Psoas muscle (tissue), 8 donors: ENCODE data around the gene AHNAK. TPM values are rescaled to one million over a fixed set of nuclear protein-coding genes. Genes with fewer than 3 reads are reported as not detected.

Experiments used
- ATAC-seq, 4 donors: fragments of 200-7000 bp; cut with Tn5 transposase; one replicate each; pipeline ENCODE4 v1.9.1; 2020; ENCODE audit warnings: moderate library complexity in 3 of 4, mild to moderate bottlenecking in 2 of 4
- DNase-seq, 2 donors: peaks; one replicate each; pipeline ENCODE4 v3.0.0-alpha.2; 2020
- H3K27ac ChIP-seq: fragments of 200-600 bp; one replicate; pipeline ENCODE4 v1.8.0; 2022
- H3K27me3 ChIP-seq, 3 donors: fragments of 200-600 bp in 1 of 3; one replicate each; pipeline versions ENCODE4 v1.6.1 to v1.8.0; 2013 to 2022; ENCODE audit warnings: low read length in 2 of 3, mild to moderate bottlenecking in 2 of 3, moderate library complexity in 1 of 3; ENCODE audit not compliant: insufficient read depth in 3 of 3
- H3K36me3 ChIP-seq, 2 donors: fragments of 200-600 bp in 1 of 2; one replicate each; pipeline versions ENCODE4 v1.6.1 to v1.8.0; 2013 to 2022; ENCODE audit warnings: low read depth in 1 of 2, mild to moderate bottlenecking in 1 of 2, moderate library complexity in 1 of 2; ENCODE audit not compliant: insufficient read depth in 1 of 2
- H3K4me1 ChIP-seq: fragments of 200-600 bp; one replicate; pipeline ENCODE4 v1.8.0; 2022
- H3K4me3 ChIP-seq: fragments of 200-600 bp; one replicate; pipeline ENCODE4 v1.8.0; 2022; ENCODE audit warnings: mild to moderate bottlenecking
- H3K9me3 ChIP-seq: fragments of 200-600 bp; one replicate; pipeline ENCODE4 v1.8.0; 2022
- WGBS, 3 donors: extraction: QIAGEN DNeasy Blood & Tissue Kit; methylation state at CpG; one replicate each; pipeline versions ENCODE4 v1.1.6 to v1.1.7; 2013; 5-methylcytosine and 5-hydroxymethylcytosine counted together
- intact Hi-C, 2 donors: fragments of 100-400 bp; cut with DNase I; formaldehyde crosslinking; loops; one replicate each; pipeline versions ENCODE4 v1.11.0 to v1.14.2; 2022
- polyA plus RNA-seq, 3 donors: library from polyadenylated mRNA; stranded (reverse); fragments of 200-250 nt; gene quantifications; one replicate each; pipeline ENCODE4 v1.2.3, GENCODE V29; 2013
- total RNA-seq, 4 donors: library from RNA; stranded (reverse); fragmentation: NEBNext Ultra II Directional in 2 of 4; extraction: Animal tissue kit (Norgen Biotek cat#: 25700) in 2 of 4; gene quantifications; one replicate each; pipeline versions ENCODE4 v1.2.1 to v1.2.4, GENCODE V29; 2021 to 2023
- TF ChIP-seq, protein P1 (sequence below): fragments of 200-600 bp; IDR thresholded peaks from one replicate; pipeline ENCODE4 v1.8.0; 2022; ENCODE audit warnings: antibody characterized with exemption
- donor health status: healthy with polysubstance abuse.
- donor health status: DM: no; HTN: no; CAD: no; lungs with moderate emphysema.
- donor health status: Bipolar disorder and iron deficiency.
- donor health status: healthy.
- donor health status: DM: yes; HTN: yes; CAD: no.
- donor health status: DM: no; HTN: no; CAD: no.
- donor health status: DM: no; HTN: no; CAD: no.
- donor health status: DM: yes; HTN: yes; CAD: no.

The AHNAK gene
- total and polyA plus RNA-seq, 7 donors, result 93.5 to 679 (median 376) TPM

DNA sequence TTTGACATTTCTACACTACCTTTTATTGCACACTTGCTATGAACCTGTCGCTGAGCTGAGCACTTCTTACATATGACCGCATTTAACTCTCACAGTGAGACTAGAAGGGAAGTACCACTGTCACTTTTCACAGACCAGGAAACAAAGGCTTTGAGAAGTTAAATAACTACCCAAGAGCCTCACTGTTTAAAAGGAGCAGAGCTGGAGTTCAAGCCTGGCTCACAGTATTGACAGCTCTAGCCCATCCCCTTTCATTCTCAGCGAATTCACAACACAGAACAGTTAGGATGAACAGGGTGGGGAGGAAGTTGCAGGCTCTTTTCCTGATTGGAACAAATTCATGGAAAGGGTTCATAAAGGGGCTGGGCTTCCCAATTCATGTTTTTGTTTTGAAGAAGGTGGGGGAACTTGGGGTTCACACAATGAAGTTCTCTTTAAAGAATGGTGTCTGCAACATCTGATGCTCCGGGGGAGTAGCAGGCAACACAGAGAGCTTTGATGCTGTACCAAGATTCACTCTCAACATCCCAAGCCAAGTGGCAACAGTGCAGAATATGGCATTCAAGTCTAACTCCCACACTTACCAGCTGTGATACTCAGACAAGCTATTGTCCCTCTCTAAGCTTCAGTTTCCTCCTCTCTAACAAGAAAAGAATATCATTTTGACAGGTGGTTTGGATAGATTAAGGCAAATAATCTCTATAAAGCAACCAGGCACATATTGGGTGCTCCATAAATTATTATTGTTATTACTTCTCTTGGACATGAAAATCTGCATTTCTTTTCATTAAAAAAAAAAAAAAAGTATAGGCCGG, 110.6 kb downstream of the AHNAK start:
- intact Hi-C loops, result no loop called here
- no peaks in the 10 kb centered on the region for H3K4me1 ChIP-seq
- ATAC-seq (no peak), DNase-seq (no peak)
- H3K36me3 ChIP-seq, result no peaks in the 10 kb centered on the region
- H3K27ac ChIP-seq, result no peak overlapping the region
- no peaks in the 10 kb centered on the region for H3K27me3 ChIP-seq
- TF ChIP-seq, protein P1, sequence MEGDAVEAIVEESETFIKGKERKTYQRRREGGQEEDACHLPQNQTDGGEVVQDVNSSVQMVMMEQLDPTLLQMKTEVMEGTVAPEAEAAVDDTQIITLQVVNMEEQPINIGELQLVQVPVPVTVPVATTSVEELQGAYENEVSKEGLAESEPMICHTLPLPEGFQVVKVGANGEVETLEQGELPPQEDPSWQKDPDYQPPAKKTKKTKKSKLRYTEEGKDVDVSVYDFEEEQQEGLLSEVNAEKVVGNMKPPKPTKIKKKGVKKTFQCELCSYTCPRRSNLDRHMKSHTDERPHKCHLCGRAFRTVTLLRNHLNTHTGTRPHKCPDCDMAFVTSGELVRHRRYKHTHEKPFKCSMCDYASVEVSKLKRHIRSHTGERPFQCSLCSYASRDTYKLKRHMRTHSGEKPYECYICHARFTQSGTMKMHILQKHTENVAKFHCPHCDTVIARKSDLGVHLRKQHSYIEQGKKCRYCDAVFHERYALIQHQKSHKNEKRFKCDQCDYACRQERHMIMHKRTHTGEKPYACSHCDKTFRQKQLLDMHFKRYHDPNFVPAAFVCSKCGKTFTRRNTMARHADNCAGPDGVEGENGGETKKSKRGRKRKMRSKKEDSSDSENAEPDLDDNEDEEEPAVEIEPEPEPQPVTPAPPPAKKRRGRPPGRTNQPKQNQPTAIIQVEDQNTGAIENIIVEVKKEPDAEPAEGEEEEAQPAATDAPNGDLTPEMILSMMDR, result no peak
- no peaks in the 10 kb centered on the region for H3K9me3 ChIP-seq
- H3K4me3 ChIP-seq, result no peak overlapping the region
- WGBS, 3 donors, result 34 to 48% (median 40%) methylated on average over 5 of the region's 5 CpGs

DNA sequence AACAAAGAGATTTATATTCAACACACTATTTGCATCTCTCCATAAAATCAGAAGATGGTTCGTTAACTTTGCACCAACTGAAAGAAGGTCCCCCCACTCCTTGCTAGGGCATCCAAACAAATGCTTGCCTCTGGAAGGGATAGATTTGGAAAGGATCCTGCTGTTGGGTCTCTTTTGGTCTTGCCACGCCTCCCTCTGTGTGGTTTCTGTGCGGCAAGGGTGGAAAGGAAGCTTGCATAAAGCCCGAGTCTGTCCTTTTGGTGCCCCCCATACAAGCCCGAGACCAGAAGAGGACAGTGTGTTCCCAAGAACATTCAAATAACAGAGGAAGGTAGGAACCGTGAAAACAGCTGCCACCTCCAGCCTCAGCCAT, 112.7 kb downstream of the AHNAK start:
- TF ChIP-seq, protein P1, result no peak
- DNase-seq (no peak), ATAC-seq (peak in 1 of 4 donors; percentile 51)
- no peak overlapping the region for H3K27ac ChIP-seq
- no peaks in the 10 kb centered on the region for H3K4me1 ChIP-seq
- H3K4me3 ChIP-seq, result no peak overlapping the region
- 42 to 50% (median 47%) methylated on average over 6 of the region's 6 CpGs for WGBS, 3 donors
- no peaks in the 10 kb centered on the region for H3K36me3 ChIP-seq
- intact Hi-C loops, result loop anchor here in 1 of 2 donors (5.0 kb wide), 1 partner anchor 62 kb away; no protein-coding TSS in a partner anchor
- H3K9me3 ChIP-seq, result no peaks in the 10 kb centered on the region
- H3K27me3 ChIP-seq, result no peaks in the 10 kb centered on the region

DNA sequence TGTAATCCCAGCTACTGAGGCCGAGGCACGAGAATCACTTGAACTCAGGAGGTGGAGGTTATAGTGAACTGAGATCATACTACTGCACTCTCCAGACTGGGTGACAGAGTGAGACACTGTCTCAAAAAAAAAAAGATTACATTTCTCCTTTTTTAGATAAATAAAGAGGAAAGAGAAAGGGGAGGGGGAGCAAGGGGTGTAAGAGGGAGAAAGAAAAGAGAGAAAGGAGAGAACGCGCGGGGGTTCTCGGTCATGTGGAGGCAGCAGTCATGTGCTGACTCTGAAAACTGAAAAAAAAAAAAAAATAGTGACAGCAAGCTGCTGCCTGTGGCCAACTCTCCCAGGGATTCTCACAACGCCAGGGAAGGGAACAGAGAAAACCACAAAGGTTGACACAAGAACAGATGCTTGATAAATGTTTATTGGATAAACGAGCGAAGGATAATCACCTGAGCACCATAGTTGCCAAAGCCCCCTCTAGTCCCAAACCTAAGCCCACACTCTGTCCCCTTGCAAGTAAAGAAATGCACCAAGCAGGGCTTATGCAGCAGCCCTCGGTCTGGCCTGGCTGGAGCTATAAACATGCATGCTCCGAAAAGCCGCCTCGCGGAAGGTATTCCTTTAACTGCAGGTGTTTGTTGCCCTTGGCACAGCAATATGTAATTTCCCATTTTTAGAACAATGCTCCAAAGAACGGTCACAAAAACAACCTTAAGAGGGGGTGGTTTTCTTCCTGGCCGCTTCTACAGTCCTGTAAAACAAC, 113.3 kb downstream of the AHNAK start:
- ATAC-seq (no peak), DNase-seq (no peak)
- Histone ChIP-seq H3K27me3 (no peaks in the 10 kb centered on the region), H3K27ac (no peak overlapping the region), H3K4me1 (no peaks in the 10 kb centered on the region), H3K36me3 (no peaks in the 10 kb centered on the region), H3K9me3 (no peaks in the 10 kb centered on the region), H3K4me3 (no peak overlapping the region)
- intact Hi-C loops, result loop anchor here in 1 of 2 donors (5.0 kb wide), 1 partner anchor 61 kb away; no protein-coding TSS in a partner anchor
- 53 to 64% (median 58%) methylated on average over 16 of the region's 16 CpGs for WGBS, 3 donors
- TF ChIP-seq, protein P1, result no peak

DNA sequence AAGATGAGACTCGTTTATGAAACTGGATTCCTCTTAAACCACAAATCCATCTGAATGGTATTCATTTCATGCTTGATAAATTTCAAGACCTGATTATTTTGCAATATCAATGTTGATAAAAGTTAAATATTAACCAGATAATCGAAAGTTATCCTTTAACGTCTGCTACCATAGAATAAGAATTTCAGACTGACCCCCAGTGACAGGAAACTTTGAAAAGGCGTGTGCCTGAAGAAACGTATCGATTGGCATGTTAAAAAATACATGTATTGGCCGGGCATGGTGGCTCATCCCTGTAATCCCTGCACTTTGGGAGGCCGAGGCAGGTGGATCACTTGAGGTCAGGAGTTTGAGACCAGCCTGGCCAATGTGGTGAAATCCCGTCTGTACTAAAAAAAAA, 113.9 kb downstream of the AHNAK start:
- Histone ChIP-seq H3K27ac (no peak overlapping the region), H3K27me3 (no peaks in the 10 kb centered on the region), H3K4me1 (no peaks in the 10 kb centered on the region), H3K36me3 (no peaks in the 10 kb centered on the region), H3K9me3 (no peaks in the 10 kb centered on the region), H3K4me3 (no peak overlapping the region)
- DNase-seq (no peak), ATAC-seq (no peak)
- TF ChIP-seq, protein P1, result no peak
- 84 to 91% (median 89%) methylated on average over 9 of the region's 9 CpGs for WGBS, 3 donors
- intact Hi-C loops, result loop anchor here in 1 of 2 donors (5.0 kb wide), 1 partner anchor 60 kb away; no protein-coding TSS in a partner anchor
